Endothelial cell of umbilical vein (primary cell): ENCODE results near the gene FOXK1. TPM values are rescaled to one million over a fixed set of nuclear protein-coding genes. Genes with fewer than 3 reads are reported as not detected.

Experiments used
- BruUV-seq: library from RNA; stranded (reverse); fragments of 400-500 nt; replicated peaks from 2 replicates; lab custom pipeline; 2021; lab: Mats Ljungman, UMichigan
- CTCF ChIA-PET: fragments of 300-600, 350-600 bp; sonication (Branson Sonifier 250); formaldehyde crosslinking; loops from one replicate; lab custom pipeline; 2021; ENCODE audit warnings: antibody characterized with exemption, inconsistent platforms; lab: Charles Lee
- POLR2A ChIA-PET: fragments of 300-600, 350-600 bp; sonication (Branson Sonifier 250); formaldehyde crosslinking; loops from one replicate; lab custom pipeline; 2021; ENCODE audit warnings: antibody characterized with exemption, inconsistent platforms; lab: Charles Lee
- DNase-seq: peaks from one replicate; pipeline ENCODE4 v3.0.0-alpha.2; 2011; ENCODE audit warnings: low read depth, low spot score
- FAIRE-seq: peaks from 2 replicates; lab custom pipeline; 2011; peaks lifted over from hg19 to GRCh38; lab: Jason Lieb, UNC
- H2AFZ ChIP-seq: 2 replicates; pipeline ENCODE4 v1.6.0; 2012; ENCODE audit warnings: low read depth, low read length, control low read depth, inconsistent platforms
- H3K27ac ChIP-seq: 2 replicates; pipeline ENCODE4 v1.5.1; 2011; ENCODE audit warnings: low read depth, mild to moderate bottlenecking, control low read depth, low read length, moderate library complexity; ENCODE audit not compliant: insufficient read depth
- H3K27me3 ChIP-seq, 2 experiments: 2 replicates each; pipeline versions ENCODE4 v1.6.0 to v1.6.1; 2011; ENCODE audit warnings: low read length in 2 of 2, mixed read lengths in 1 of 2; ENCODE audit not compliant: control insufficient read depth in 2 of 2, insufficient read depth in 2 of 2
- H3K36me3 ChIP-seq, 2 experiments: 2 replicates in 1 of 2; 3 replicates in 1 of 2; pipeline ENCODE4 v1.5.1; 2011; ENCODE audit warnings: low read length in 2 of 2, mild to moderate bottlenecking in 1 of 2, moderate library complexity in 1 of 2; ENCODE audit not compliant: control insufficient read depth in 2 of 2, insufficient read depth in 2 of 2; ENCODE audit errors: extremely low read depth in 1 of 2
- H3K4me1 ChIP-seq: 3 replicates; pipeline ENCODE4 v1.5.1; 2011; ENCODE audit warnings: mild to moderate bottlenecking, low read length; ENCODE audit not compliant: control insufficient read depth, insufficient read depth; ENCODE audit errors: extremely low read depth
- H3K4me2 ChIP-seq: 2 replicates; pipeline ENCODE4 v1.6.1; 2011; ENCODE audit warnings: low read length, control low read depth, mixed read lengths; ENCODE audit not compliant: insufficient read depth
- H3K4me3 ChIP-seq, 3 experiments: fragments of 200-600 bp in 1 of 3; sonication (generic), shearing (Covaris generic) in 1 of 3; replicated peaks in 1 of 3; 2 replicates each; pipeline ENCODE4 v1.5.1; 2011 to 2016; ENCODE audit warnings: control low read depth in 3 of 3, low read length in 3 of 3, mild to moderate bottlenecking in 2 of 3, inconsistent platforms in 1 of 3, low read depth in 1 of 3, moderate library complexity in 1 of 3; ENCODE audit not compliant: insufficient read depth in 1 of 3
- H3K79me2 ChIP-seq: 2 replicates; pipeline ENCODE4 v1.6.0; 2012; ENCODE audit warnings: low read length, inconsistent platforms; ENCODE audit not compliant: control insufficient read depth, insufficient read depth
- H3K9ac ChIP-seq: replicated peaks from 2 replicates; pipeline ENCODE3; 2011; ENCODE audit warnings: low read length, control low read depth; ENCODE audit not compliant: insufficient read depth; ENCODE audit errors: extremely low read depth
- H3K9me1 ChIP-seq: replicated peaks from 3 replicates; pipeline ENCODE4 v1.6.0; 2011; ENCODE audit warnings: mild to moderate bottlenecking, low read length; ENCODE audit not compliant: control insufficient read depth, insufficient read depth; ENCODE audit errors: extremely low read depth
- H3K9me3 ChIP-seq: replicated peaks from 2 replicates; pipeline ENCODE4 v1.5.1; 2012; ENCODE audit warnings: low read length, inconsistent platforms; ENCODE audit not compliant: control insufficient read depth, insufficient read depth
- H4K20me1 ChIP-seq: replicated peaks from 2 replicates; pipeline ENCODE3; 2011; ENCODE audit warnings: mild to moderate bottlenecking, low read length; ENCODE audit not compliant: control insufficient read depth, insufficient read depth; ENCODE audit errors: extremely low read depth
- CTCF ChIP-seq, 2 donors: IDR thresholded peaks; 1 replicate in 1 of 2; 2 replicates in 1 of 2; pipeline ENCODE4 v1.5.1; 2011; ENCODE audit warnings: low read length in 2 of 2, mild to moderate bottlenecking in 2 of 2, moderate library complexity in 2 of 2, control low read depth in 1 of 2, inconsistent platforms in 1 of 2, low read depth in 1 of 2; ENCODE audit not compliant: insufficient read depth in 1 of 2; ENCODE audit errors: extremely low read depth in 1 of 2
- EZH2 ChIP-seq: IDR thresholded peaks from 2 replicates; pipeline ENCODE4 v1.6.1; 2012; ENCODE audit warnings: borderline replicate concordance, low read depth, mild to moderate bottlenecking, moderate library complexity, low read length, inconsistent platforms; ENCODE audit not compliant: severe bottlenecking
- FOS ChIP-seq: IDR thresholded peaks from 2 replicates; pipeline ENCODE4 v1.6.1; 2011; ENCODE audit warnings: mild to moderate bottlenecking, low read length, moderate library complexity, borderline replicate concordance; ENCODE audit not compliant: insufficient read depth
- GATA2 ChIP-seq: IDR thresholded peaks from 2 replicates; pipeline ENCODE4 v1.7.0; 2011; ENCODE audit warnings: low read depth, mild to moderate bottlenecking, moderate library complexity, mixed read lengths, low read length; ENCODE audit not compliant: insufficient read length, insufficient read depth
- JUN ChIP-seq: IDR thresholded peaks from 2 replicates; pipeline ENCODE4 v1.6.1; 2011; ENCODE audit warnings: borderline replicate concordance, low read depth; ENCODE audit not compliant: insufficient read length, insufficient read depth
- MYC ChIP-seq: IDR thresholded peaks from one replicate; pipeline ENCODE4 v1.6.1; 2011; ENCODE audit warnings: mild to moderate bottlenecking, low read depth, low read length
- POLR2A ChIP-seq: IDR thresholded peaks from 2 replicates; pipeline ENCODE4 v1.6.1; 2012; ENCODE audit warnings: low read depth, mild to moderate bottlenecking, control low read depth, low read length
- POLR2AphosphoS5 ChIP-seq: IDR thresholded peaks from 2 replicates; pipeline ENCODE4 v1.6.1; 2012; ENCODE audit warnings: low read depth, mild to moderate bottlenecking, control low read depth, low read length, moderate library complexity; ENCODE audit not compliant: insufficient read depth
- dilution Hi-C: fragments of 300-500 bp; cut with MboI; formaldehyde crosslinking; loops from one replicate; pipeline ENCODE4 v1.15.0; 2019; ENCODE audit warnings: low sequenced_read_pairs; ENCODE audit not compliant: extremely low pct_ligation_motif_present
- intact Hi-C: fragments of 100-400 bp; cut with micrococcal nuclease; formaldehyde crosslinking; loops from one replicate; pipeline ENCODE4 v1.10.0; 2022
- polyA plus RNA-seq, 4 experiments: library from polyadenylated mRNA; depleted of rRNA in 3 of 4; stranded (reverse) in 3 of 4; unstranded in 1 of 4; fragments of >200 nt; gene quantifications; 2 replicates each; pipeline versions ENCODE4 v1.2.1 to v1.2.3, GENCODE V29; 2011 to 2012; ENCODE audit warnings: missing spikeins in 1 of 4
- total RNA-seq: library from RNA; stranded (reverse); gene quantifications from 2 replicates; pipeline ENCODE4 v1.2.3, GENCODE V29; 2021
- TF ChIP-seq, protein P1 (sequence below): IDR thresholded peaks from 2 replicates; pipeline ENCODE4 v1.6.1; 2011; ENCODE audit not compliant: insufficient read depth, insufficient read length

Gene FOXK1
- total and polyA plus RNA-seq, 2 donors (not counting 3 experiments of a cell fraction or from before 2014, with no cell fraction given), result 8.0 to 52.1 TPM

DNA sequence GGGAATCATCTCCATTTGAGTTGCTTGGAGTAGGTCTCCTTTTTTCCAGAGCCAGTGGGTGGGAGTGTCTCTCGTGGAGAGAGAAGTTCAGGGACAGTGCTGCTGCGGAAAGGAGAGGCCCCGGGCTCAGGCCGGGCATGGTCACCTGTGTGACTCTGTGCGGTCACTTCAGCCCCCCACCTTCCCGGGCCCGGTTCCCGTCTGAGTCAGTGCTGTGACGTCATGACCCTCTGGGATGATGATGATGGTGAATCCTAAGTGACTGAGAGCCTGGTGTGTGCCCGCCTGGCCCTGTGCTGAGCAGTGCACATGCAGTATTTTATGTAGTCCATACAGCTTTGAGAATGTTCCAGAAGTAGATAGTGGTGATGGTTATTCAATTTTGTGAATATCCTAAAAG is 60.8 kb downstream of the FOXK1 start:
- peaks cover 49% of the 10 kb centered on the region for H3K4me1 ChIP-seq
- TF ChIP-seq EZH2, result no peak
- no peak for TF ChIP-seq FOS
- no peak for TF ChIP-seq JUN
- TF ChIP-seq POLR2A, result no peak
- no peak for TF ChIP-seq GATA2
- no peak for TF ChIP-seq MYC
- TF ChIP-seq CTCF (IDR thresholded peaks at IDR 0.05; ENCODE audit: extremely low read depth in 1 of 2, insufficient read depth in 1 of 2, low read depth in 1 of 2, low read length in 2 of 2), result no peak
- TF ChIP-seq POLR2AphosphoS5, result no peak
- TF ChIP-seq, protein P1, sequence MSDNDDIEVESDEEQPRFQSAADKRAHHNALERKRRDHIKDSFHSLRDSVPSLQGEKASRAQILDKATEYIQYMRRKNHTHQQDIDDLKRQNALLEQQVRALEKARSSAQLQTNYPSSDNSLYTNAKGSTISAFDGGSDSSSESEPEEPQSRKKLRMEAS, result no peak
- no peak overlapping the region for H3K4me3 ChIP-seq
- H3K27ac ChIP-seq, result no peak overlapping the region
- DNase-seq (no peak), FAIRE-seq (no peak)
- no peaks in the 10 kb centered on the region for H3K27me3 ChIP-seq
- H3K36me3 ChIP-seq, result peaks cover 7 to 11% of the 10 kb centered on the region in 2 experiments
- dilution Hi-C loops (no loop called here), intact Hi-C loops (no loop called here)
- no peak overlapping the region for H2AFZ ChIP-seq
- H3K4me2 ChIP-seq, result no peak overlapping the region
- no peaks in the 10 kb centered on the region for H3K9me3 ChIP-seq
- no TSS peak for BruUV-seq
- no peak overlapping the region for H3K9ac ChIP-seq
- H3K79me2 ChIP-seq, result peaks cover 28% of the 10 kb centered on the region
- CTCF ChIA-PET, result no interaction called here
- no peaks in the 10 kb centered on the region for H3K9me1 ChIP-seq
- H4K20me1 ChIP-seq, result no peaks in the 10 kb centered on the region
- POLR2A ChIA-PET, result no interaction called here
